Liver (tissue), 3 donors: ENCODE results near the gene CELSR1.

Experiments used
- JUND ChIP-seq, 2 donors: IDR thresholded peaks; 2 replicates each; pipeline ENCODE4 v1.6.1; 2016; ENCODE audit warnings: antibody characterized with exemption in 2 of 2
- RXRA ChIP-seq, 2 donors: IDR thresholded peaks; 2 replicates each; pipeline ENCODE4 v1.6.1; 2017 to 2018; ENCODE audit warnings: antibody characterized with exemption in 2 of 2, mild to moderate bottlenecking in 1 of 2
- TAF1 ChIP-seq: conservative IDR thresholded peaks from 2 replicates; pipeline ENCODE4 v1.6.1; 2016; ENCODE audit warnings: antibody characterized with exemption, mild to moderate bottlenecking
- YY1 ChIP-seq: IDR thresholded peaks from 2 replicates; pipeline ENCODE4 v1.6.1; 2016; ENCODE audit warnings: antibody characterized with exemption, mild to moderate bottlenecking
- TF ChIP-seq, protein P1 (sequence below): fragments of 150-350 bp; IDR thresholded peaks from 2 replicates; pipeline ENCODE4 v1.5.1; 2017; ENCODE audit warnings: improper control_type of control experiment, low read depth, low read length; ENCODE audit not compliant: missing input control
- TF ChIP-seq, protein P2 (sequence below): IDR thresholded peaks from 2 replicates; pipeline ENCODE4 v1.6.1; 2016; ENCODE audit warnings: antibody characterized with exemption
- donor health status: healthy.
- donor health status: healthy.

DNA sequence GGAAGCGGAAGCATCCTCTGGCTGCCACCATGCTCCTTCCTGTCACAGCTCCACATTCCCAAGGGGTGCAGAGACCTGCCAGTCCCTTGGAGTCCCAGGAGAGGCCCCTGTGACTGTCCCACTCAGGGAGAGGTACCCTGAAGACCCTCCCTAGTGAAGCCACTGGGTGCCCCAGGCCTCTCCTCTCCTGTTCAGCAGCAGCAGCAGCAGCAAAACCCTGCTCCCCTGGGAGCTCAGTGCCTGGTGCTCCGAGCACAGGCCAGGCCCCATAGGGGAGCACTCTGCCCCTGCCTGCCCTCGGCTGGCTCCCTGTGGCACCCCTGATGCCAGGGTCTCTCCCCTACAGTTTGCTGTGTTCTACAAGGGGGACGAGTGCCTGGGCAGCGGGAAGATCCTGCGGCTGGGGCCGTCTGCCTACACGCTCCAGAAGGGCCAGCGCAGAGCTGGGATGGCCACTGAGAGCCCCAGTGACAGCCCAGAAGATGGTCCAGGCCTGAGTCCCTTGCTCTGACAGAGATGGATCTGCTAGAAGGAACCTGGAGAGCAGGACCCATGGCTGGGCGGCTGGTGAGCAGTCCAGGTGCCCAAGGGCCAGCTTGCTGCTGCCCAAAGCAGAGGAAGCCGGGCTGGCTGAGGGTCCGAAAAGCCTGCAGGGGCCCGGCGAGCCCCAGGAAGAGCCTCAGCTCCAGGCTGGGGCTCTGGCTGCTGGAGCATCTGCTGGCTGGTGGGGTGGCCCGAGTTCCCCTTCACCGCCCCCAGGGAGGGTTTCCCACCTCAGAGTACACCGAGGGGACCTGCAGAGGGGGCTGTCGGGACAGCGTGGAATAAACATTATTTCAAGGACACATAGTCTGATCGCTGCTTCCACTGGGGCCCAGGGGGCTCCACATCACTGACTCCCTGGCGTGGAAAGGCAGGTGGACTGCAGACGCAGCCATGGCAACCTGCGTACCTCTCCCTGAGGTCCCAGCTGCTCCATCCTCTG is 180.6 kb downstream of the CELSR1 start:
- TF ChIP-seq, protein P1, sequence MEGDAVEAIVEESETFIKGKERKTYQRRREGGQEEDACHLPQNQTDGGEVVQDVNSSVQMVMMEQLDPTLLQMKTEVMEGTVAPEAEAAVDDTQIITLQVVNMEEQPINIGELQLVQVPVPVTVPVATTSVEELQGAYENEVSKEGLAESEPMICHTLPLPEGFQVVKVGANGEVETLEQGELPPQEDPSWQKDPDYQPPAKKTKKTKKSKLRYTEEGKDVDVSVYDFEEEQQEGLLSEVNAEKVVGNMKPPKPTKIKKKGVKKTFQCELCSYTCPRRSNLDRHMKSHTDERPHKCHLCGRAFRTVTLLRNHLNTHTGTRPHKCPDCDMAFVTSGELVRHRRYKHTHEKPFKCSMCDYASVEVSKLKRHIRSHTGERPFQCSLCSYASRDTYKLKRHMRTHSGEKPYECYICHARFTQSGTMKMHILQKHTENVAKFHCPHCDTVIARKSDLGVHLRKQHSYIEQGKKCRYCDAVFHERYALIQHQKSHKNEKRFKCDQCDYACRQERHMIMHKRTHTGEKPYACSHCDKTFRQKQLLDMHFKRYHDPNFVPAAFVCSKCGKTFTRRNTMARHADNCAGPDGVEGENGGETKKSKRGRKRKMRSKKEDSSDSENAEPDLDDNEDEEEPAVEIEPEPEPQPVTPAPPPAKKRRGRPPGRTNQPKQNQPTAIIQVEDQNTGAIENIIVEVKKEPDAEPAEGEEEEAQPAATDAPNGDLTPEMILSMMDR = no peak
- TF ChIP-seq, protein P2, sequence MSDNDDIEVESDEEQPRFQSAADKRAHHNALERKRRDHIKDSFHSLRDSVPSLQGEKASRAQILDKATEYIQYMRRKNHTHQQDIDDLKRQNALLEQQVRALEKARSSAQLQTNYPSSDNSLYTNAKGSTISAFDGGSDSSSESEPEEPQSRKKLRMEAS = no peak
- TF ChIP-seq RXRA (IDR thresholded peaks at IDR 0.05) (no peak), JUND (IDR thresholded peaks at IDR 0.05) (no peak), TAF1 (no peak), YY1 (no peak)
